IMR-90 (cell line): ENCODE results near the gene SLC25A12. TPM values are rescaled to one million over a fixed set of nuclear protein-coding genes. Genes with fewer than 3 reads are reported as not detected.

Source experiments
- ATAC-seq: fragments of 200-7000 bp; cut with Tn5 transposase; 2 replicates; pipeline ENCODE4 v1.9.1; 2020; ENCODE audit warnings: low read depth, mild to moderate bottlenecking, moderate library complexity
- BruUV-seq: library from RNA; stranded (reverse); fragments of 400-500 nt; replicated peaks from 2 replicates; lab custom pipeline; 2021; lab: Mats Ljungman, UMichigan
- CTCF ChIA-PET: fragments of 300-600 bp; formaldehyde crosslinking; extraction: SDS; loops from one replicate; lab custom pipeline; 2021; ENCODE audit warnings: antibody characterized with exemption; lab: Yijun Ruan, JAX
- POLR2A ChIA-PET: fragments of 300-600 bp; sonication (Branson Sonifier 250); formaldehyde crosslinking; loops from one replicate; lab custom pipeline; 2022; ENCODE audit warnings: antibody characterized with exemption; ENCODE audit not compliant: unreplicated experiment; lab: Charles Lee
- DNase-seq: peaks from one replicate; pipeline ENCODE4 v3.0.0; 2013
- H2AFZ ChIP-seq: replicated peaks from 2 replicates; pipeline ENCODE3; 2013; ENCODE audit warnings: low read length, mild to moderate bottlenecking; ENCODE audit not compliant: poor library complexity
- H2AK5ac ChIP-seq: 2 replicates; pipeline ENCODE4 v1.6.1; 2013; ENCODE audit warnings: low read depth, low read length, inconsistent platforms
- H2AK9ac ChIP-seq: replicated peaks from 2 replicates; pipeline ENCODE3; 2013; ENCODE audit warnings: mild to moderate bottlenecking, low read depth, low read length, moderate library complexity; ENCODE audit not compliant: poor library complexity
- H2BK120ac ChIP-seq: 2 replicates; pipeline ENCODE4 v1.6.1; 2013; ENCODE audit warnings: low read depth, low read length, inconsistent platforms
- H2BK15ac ChIP-seq: 3 replicates; pipeline ENCODE4 v1.6.1; 2013; ENCODE audit warnings: low read depth, low read length, inconsistent platforms
- H2BK20ac ChIP-seq: 2 replicates; pipeline ENCODE4 v1.6.1; 2013; ENCODE audit warnings: low read depth, mild to moderate bottlenecking, inconsistent platforms, low read length, moderate library complexity
- H2BK5ac ChIP-seq: 2 replicates; pipeline ENCODE4 v1.6.1; 2013; ENCODE audit warnings: mild to moderate bottlenecking, low read depth, low read length, inconsistent platforms; ENCODE audit not compliant: poor library complexity, severe bottlenecking
- H3K14ac ChIP-seq: replicated peaks from 2 replicates; pipeline ENCODE4 v1.6.1; 2013; ENCODE audit warnings: low read depth, low read length, inconsistent platforms
- H3K18ac ChIP-seq: 2 replicates; pipeline ENCODE4 v1.6.1; 2013; ENCODE audit warnings: low read depth, low read length, control low read depth
- H3K23ac ChIP-seq: 2 replicates; pipeline ENCODE4 v1.6.1; 2013; ENCODE audit warnings: low read depth, low read length, inconsistent platforms
- H3K27ac ChIP-seq: 2 replicates; pipeline ENCODE4 v1.5.1; 2013; ENCODE audit warnings: mild to moderate bottlenecking, control low read depth, low read length; ENCODE audit not compliant: insufficient read depth
- H3K27me3 ChIP-seq: 2 replicates; pipeline ENCODE4 v1.6.1; 2013; ENCODE audit warnings: low read length; ENCODE audit not compliant: control insufficient read depth, insufficient read depth
- H3K36me3 ChIP-seq: 2 replicates; pipeline ENCODE4 v1.6.1; 2013; ENCODE audit warnings: low read length, mixed read lengths; ENCODE audit not compliant: control insufficient read depth, insufficient read depth
- H3K4ac ChIP-seq: 2 replicates; pipeline ENCODE4 v1.6.1; 2013; ENCODE audit warnings: low read depth, low read length, inconsistent platforms
- H3K4me1 ChIP-seq: 2 replicates; pipeline ENCODE4 v1.6.1; 2013; ENCODE audit warnings: low read length, mixed read lengths; ENCODE audit not compliant: control insufficient read depth, insufficient read depth
- H3K4me2 ChIP-seq: 2 replicates; pipeline ENCODE4 v1.6.1; 2013; ENCODE audit warnings: low read depth, mild to moderate bottlenecking, control low read depth, low read length, moderate library complexity
- H3K4me3 ChIP-seq: 2 replicates; pipeline ENCODE4 v1.5.1; 2013; ENCODE audit warnings: low read depth, mild to moderate bottlenecking, control low read depth, low read length, moderate library complexity; ENCODE audit not compliant: insufficient read depth
- H3K56ac ChIP-seq: 2 replicates; pipeline ENCODE4 v1.6.1; 2013; ENCODE audit warnings: low read length, inconsistent platforms; ENCODE audit not compliant: insufficient read depth; ENCODE audit errors: extremely low read depth
- H3K79me1 ChIP-seq, 2 experiments: 2 replicates each; pipeline ENCODE4 v1.6.1; 2013; ENCODE audit warnings: low read length in 2 of 2, inconsistent platforms in 1 of 2, low read depth in 1 of 2
- H3K9ac ChIP-seq: 2 replicates; pipeline ENCODE4 v1.6.1; 2013; ENCODE audit warnings: low read depth, low read length, control low read depth
- H3K9me1 ChIP-seq: 2 replicates; pipeline ENCODE4 v1.6.1; 2013; ENCODE audit warnings: low read length, inconsistent platforms; ENCODE audit not compliant: insufficient read depth
- H3K9me3 ChIP-seq: 2 replicates; pipeline ENCODE4 v1.6.1; 2013; ENCODE audit warnings: low read length; ENCODE audit not compliant: control insufficient read depth, insufficient read depth
- H4K20me1 ChIP-seq: 2 replicates; pipeline ENCODE4 v1.6.1; 2013; ENCODE audit warnings: low read length, inconsistent platforms; ENCODE audit not compliant: insufficient read depth
- H4K5ac ChIP-seq: 2 replicates; pipeline ENCODE4 v1.6.1; 2013; ENCODE audit warnings: mild to moderate bottlenecking, low read depth, low read length, control low read depth
- H4K8ac ChIP-seq, 2 experiments: 2 replicates each; pipeline ENCODE4 v1.6.1; 2013; ENCODE audit warnings: low read depth in 2 of 2, low read length in 2 of 2, control low read depth in 1 of 2, inconsistent platforms in 1 of 2
- H4K91ac ChIP-seq: 2 replicates; pipeline ENCODE4 v1.6.1; 2013; ENCODE audit warnings: low read depth, low read length, inconsistent platforms; ENCODE audit not compliant: insufficient read depth
- BHLHE40 ChIP-seq: fragments of 150-350 bp; IDR thresholded peaks from 2 replicates; pipeline ENCODE4 v1.6.1; 2016; ENCODE audit warnings: mild to moderate bottlenecking, low read depth, low read length
- CHD1 ChIP-seq: IDR thresholded peaks from 2 replicates; pipeline ENCODE4 v1.6.1; 2012; ENCODE audit warnings: low read depth, low read length, improper control_type of control experiment
- MAZ ChIP-seq: IDR thresholded peaks from 2 replicates; pipeline ENCODE4 v1.6.1; 2012; ENCODE audit warnings: low read depth, mild to moderate bottlenecking, low read length, improper control_type of control experiment, moderate library complexity, borderline replicate concordance
- POLR2A ChIP-seq: IDR thresholded peaks from 2 replicates; pipeline ENCODE4 v1.6.1; 2012; ENCODE audit warnings: mild to moderate bottlenecking, low read depth, low read length
- USF2 ChIP-seq: fragments of 150-350 bp; IDR thresholded peaks from 2 replicates; pipeline ENCODE4 v1.6.1; 2017; ENCODE audit warnings: mild to moderate bottlenecking, antibody characterized with exemption, low read length, low read depth
- WGBS, 2 experiments: methylation state at CpG; one replicate each; pipeline versions ENCODE4 v1.1.5 to v1.1.7; 2013; ENCODE audit warnings: missing lambda C conversion rate in 2 of 2; ENCODE audit not compliant: insufficient read length in 1 of 2; ENCODE audit errors: extremely low coverage in 2 of 2; 5-methylcytosine and 5-hydroxymethylcytosine counted together
- dilution Hi-C: fragments of 300-500 bp; cut with HindIII; formaldehyde crosslinking; loops from one replicate; pipeline ENCODE4 v1.14.3; 2018; ENCODE audit warnings: low sequenced_read_pairs; ENCODE audit not compliant: unreplicated experiment
- in situ Hi-C: fragments of 300-500 bp; cut with MboI; formaldehyde crosslinking; loops from 3 replicates; pipeline ENCODE4 v1.14.3; 2019; ENCODE audit warnings: low sequenced_read_pairs, inconsistent platforms, mixed read lengths
- intact Hi-C: fragments of 100-400 bp; cut with micrococcal nuclease; formaldehyde crosslinking; loops from 2 replicates; pipeline ENCODE4 v1.10.0; 2022
- polyA plus RNA-seq, 3 experiments: library from polyadenylated mRNA; depleted of rRNA; stranded (reverse); fragments of >200 nt; gene quantifications; 2 replicates each; pipeline ENCODE4 v1.2.3, GENCODE V29; 2012; ENCODE audit warnings: low replicate concordance in 1 of 3
- total RNA-seq: library from RNA; depleted of rRNA; stranded (reverse); fragments of >200 nt; gene quantifications from 2 replicates; pipeline ENCODE4 v1.2.3, GENCODE V29; 2012

SLC25A12 gene
- total and polyA plus RNA-seq, 2 of the 4 experiments (the other 2 are of a cell fraction): 16.3 to 17.6 TPM

GRCh38 chr2:171939058-171939742, 45.2 kb upstream of the SLC25A12 start:
- Histone ChIP-seq H2AK5ac (no peak overlapping the region), H2BK120ac (no peak overlapping the region), H3K27me3 (no peaks in the 10 kb centered on the region), H3K9me1 (no peaks in the 10 kb centered on the region; the same call in 1 of the 2 replicates), H4K5ac (no peak overlapping the region), H2AK9ac (no peak overlapping the region), H3K56ac (no peak overlapping the region), H4K91ac (no peak overlapping the region), H2BK5ac (no peak overlapping the region), H4K8ac (no peak overlapping the region), H3K4me2 (no peak overlapping the region), H3K9ac (no peak overlapping the region), H3K9me3 (no peaks in the 10 kb centered on the region), H3K18ac (no peak overlapping the region), H3K4ac (no peak overlapping the region), H3K27ac (no peak overlapping the region), H3K4me3 (no peak overlapping the region), H4K20me1 (peaks cover 6% of the 10 kb centered on the region), H3K23ac (no peak overlapping the region), H3K4me1 (no peaks in the 10 kb centered on the region), H2BK20ac (no peak overlapping the region), H3K79me1 (peaks cover 51 to 69% of the 10 kb centered on the region in 2 experiments), H2BK15ac (no peak overlapping the region), H3K14ac (no peak overlapping the region), H3K36me3 (peaks cover 4% of the 10 kb centered on the region; the same call in 1 of the 2 replicates), H2AFZ (no peak overlapping the region)
- dilution Hi-C loops: no loop called here
- DNase-seq (no peak), ATAC-seq (no peak)
- WGBS, 2 experiments: 96% methylated on average over 4 of the region's 9 CpGs; no CpG with 5 or more reads in 1 of the 2 experiments
- intact Hi-C loops: no loop called here
- POLR2A ChIA-PET: no interaction called here
- CTCF ChIA-PET: interaction anchor here (0.5 kb wide), 1 partner anchor 299 kb away, joined by 12 read pairs; no protein-coding TSS in a partner anchor
- no TSS peak for BruUV-seq
- in situ Hi-C loops: no loop called here
- TF ChIP-seq CHD1 (no peak), USF2 (no peak), BHLHE40 (no peak), MAZ (no peak), POLR2A (no peak)
